HCT116 (cell line): ENCODE results near the gene CTRB2. TPM values are rescaled to one million over a fixed set of nuclear protein-coding genes. Genes with fewer than 3 reads are reported as not detected.
"Not testable (repeated sequence)": the region's sequence is repeated elsewhere in the genome, so short reads cannot be mapped to it uniquely, and the experiment has no call there.

Experiments
- ATAC-seq: fragments of 200-7000 bp; cut with Tn5 transposase; 2 replicates; pipeline ENCODE4 v1.9.1; 2020; ENCODE audit warnings: mild to moderate bottlenecking, moderate library complexity
- BruUV-seq: library from RNA; stranded (reverse); fragments of 400-500 nt; replicated peaks from 2 replicates; lab custom pipeline; 2021; lab: Mats Ljungman, UMichigan
- CTCF ChIA-PET: fragments of 300-600 bp; sonication (Branson Sonifier 250); formaldehyde crosslinking; loops from one replicate; lab custom pipeline; 2021; ENCODE audit warnings: antibody characterized with exemption; lab: Charles Lee
- POLR2A ChIA-PET: fragments of 300-600, 350-600 bp; sonication (Branson Sonifier 250); formaldehyde crosslinking; loops from one replicate; lab custom pipeline; 2021; ENCODE audit warnings: antibody characterized with exemption; lab: Charles Lee
- RAD21 ChIA-PET, 2 experiments: fragments of 300-600 bp; sonication (Branson Sonifier 250); formaldehyde crosslinking; loops; one replicate each; lab custom pipeline; 2023; ENCODE audit warnings: low total read pairs in 2 of 2; ENCODE audit not compliant: uncharacterized antibody in 2 of 2, unreplicated experiment in 2 of 2, low non-redundant PET in 1 of 2; lab: Charles Lee
- DNase-seq: peaks from one replicate; pipeline ENCODE4 v3.0.0-alpha.2; 2010; ENCODE audit warnings: low read depth, low spot score
- H2AFZ ChIP-seq: fragments of 200-600 bp; shearing (Covaris generic), sonication (generic); 2 replicates; pipeline ENCODE4 v1.6.1; 2017; ENCODE audit warnings: low read depth, mixed run types, mixed read lengths, antibody characterized with exemption, low read length; ENCODE audit not compliant: poor library complexity, severe bottlenecking
- H3K27ac ChIP-seq: 2 replicates; pipeline ENCODE4 v1.5.1; 2012; ENCODE audit warnings: low read depth, low read length
- H3K27me3 ChIP-seq: fragments of 200-600 bp; sonication (generic); 2 replicates; pipeline ENCODE4 v1.6.1; 2016; ENCODE audit warnings: mixed run types, low read length, mixed read lengths; ENCODE audit not compliant: insufficient read depth
- H3K36me3 ChIP-seq, 2 experiments: fragments of 200-500 bp in 1 of 2; fragments of 200-600 bp in 1 of 2; sonication (Bioruptor generic) in 1 of 2; sonication (generic) in 1 of 2; 2 replicates each; pipeline versions ENCODE4 v1.5.1 to v1.6.1; 2014 to 2016; ENCODE audit warnings: low read length in 2 of 2, inconsistent platforms in 1 of 2, mixed read lengths in 1 of 2, mixed run types in 1 of 2; ENCODE audit not compliant: insufficient read depth in 2 of 2, control insufficient read depth in 1 of 2
- H3K4me1 ChIP-seq, 2 experiments: fragments of 200-600 bp in 1 of 2; sonication (generic) in 1 of 2; 2 replicates each; pipeline versions ENCODE4 v1.5.1 to v1.6.1; 2012 to 2017; ENCODE audit warnings: low read length in 2 of 2, inconsistent platforms in 1 of 2, mild to moderate bottlenecking in 1 of 2, mixed read lengths in 1 of 2, mixed run types in 1 of 2, moderate library complexity in 1 of 2; ENCODE audit not compliant: insufficient read depth in 2 of 2, control insufficient read depth in 1 of 2
- H3K4me2 ChIP-seq: fragments of 200-600 bp; sonication (generic); 2 replicates; pipeline ENCODE4 v1.6.1; 2017; ENCODE audit warnings: mixed run types, low read length, mixed read lengths
- H3K4me3 ChIP-seq, 2 experiments: fragments of 200-600 bp in 1 of 2; sonication (generic) in 1 of 2; replicated peaks in 1 of 2; 2 replicates each; pipeline ENCODE4 v1.5.1; 2011 to 2016; ENCODE audit warnings: low read length in 2 of 2, control low read depth in 1 of 2, low read depth in 1 of 2, mild to moderate bottlenecking in 1 of 2, mixed read lengths in 1 of 2, mixed run types in 1 of 2
- H3K79me2 ChIP-seq: fragments of 200-600 bp; sonication (generic); 2 replicates; pipeline ENCODE4 v1.6.1; 2017; ENCODE audit warnings: mild to moderate bottlenecking, mixed run types, low read length, moderate library complexity, mixed read lengths; ENCODE audit not compliant: insufficient read depth
- H3K9ac ChIP-seq: fragments of 200-600 bp; sonication (generic); 2 replicates; pipeline ENCODE4 v1.6.1; 2016; ENCODE audit warnings: low read length, mixed read lengths
- H3K9me2 ChIP-seq: fragments of 200-600 bp; sonication (generic), shearing (Covaris generic); 2 replicates; pipeline ENCODE4 v1.6.1; 2017; ENCODE audit warnings: mixed run types, mild to moderate bottlenecking, moderate library complexity; ENCODE audit not compliant: insufficient read depth
- H3K9me3 ChIP-seq, 2 experiments: fragments of 200-500 bp in 1 of 2; fragments of 200-600 bp in 1 of 2; sonication (Bioruptor generic) in 1 of 2; sonication (generic) in 1 of 2; 2 replicates each; pipeline ENCODE4 v1.6.1; 2014 to 2017; ENCODE audit warnings: low read length in 2 of 2, mixed read lengths in 2 of 2, inconsistent platforms in 1 of 2, low read depth in 1 of 2, mild to moderate bottlenecking in 1 of 2, mixed run types in 1 of 2, moderate library complexity in 1 of 2; ENCODE audit not compliant: control insufficient read depth in 1 of 2, insufficient read depth in 1 of 2
- H4K20me1 ChIP-seq: fragments of 200-600 bp; sonication (generic), shearing (Covaris generic); 2 replicates; pipeline ENCODE4 v1.6.1; 2017; ENCODE audit warnings: mixed run types, mild to moderate bottlenecking, moderate library complexity; ENCODE audit not compliant: insufficient read depth
- EGR1 ChIP-seq: IDR thresholded peaks from 2 replicates; pipeline ENCODE4 v1.6.1; 2012; ENCODE audit warnings: low read depth
- ELF1 ChIP-seq: IDR thresholded peaks from 2 replicates; pipeline ENCODE4 v1.6.1; 2012; ENCODE audit warnings: low read depth, borderline replicate concordance
- EZH2 ChIP-seq: fragments of 200-600 bp; sonication (generic); IDR thresholded peaks from 2 replicates; pipeline ENCODE4 v1.6.1; 2017; ENCODE audit warnings: antibody characterized with exemption, mixed run types
- JUND ChIP-seq: IDR thresholded peaks from 2 replicates; pipeline ENCODE4 v1.6.1; 2012
- TCF7L2 ChIP-seq: IDR thresholded peaks from 2 replicates; pipeline ENCODE4 v1.7.0; 2011; ENCODE audit warnings: borderline replicate concordance, inconsistent platforms; ENCODE audit not compliant: insufficient read depth, insufficient read length; ENCODE audit errors: extremely low read depth
- ZBTB33 ChIP-seq: IDR thresholded peaks from 2 replicates; pipeline ENCODE4 v1.6.1; 2011; ENCODE audit warnings: mild to moderate bottlenecking, low read length, moderate library complexity; ENCODE audit not compliant: insufficient replicate concordance; ENCODE audit errors: extremely low read depth
- intact Hi-C: fragments of 100-400 bp; cut with micrococcal nuclease; formaldehyde crosslinking; loops from 2 replicates; pipeline ENCODE4 v1.10.0; 2022
- total RNA-seq: library from RNA; stranded (reverse); gene quantifications from one replicate; pipeline ENCODE4 v1.2.1, GENCODE V29; 2021; ENCODE audit not compliant: unreplicated experiment

CTRB2 gene
- total RNA-seq, 1 experiment from 2014 or later: 10.0 TPM

GRCh38 chr16:75224306-75225082 lies 17.5 kb upstream of the CTRB2 start (continued):
- no peak for TF ChIP-seq EGR1
- no peak for TF ChIP-seq JUND
- no peak for TF ChIP-seq EZH2
- TF ChIP-seq TCF7L2: no peak
- TF ChIP-seq ELF1: no peak
- TF ChIP-seq ZBTB33: no peak
- TF ChIP-seq, all 23 proteins: peak for 0

- H3K79me2 ChIP-seq, H3K9ac ChIP-seq, BruUV-seq, H2AFZ ChIP-seq, DNase-seq, H3K9me3 ChIP-seq, intact Hi-C loops, CTCF ChIA-PET, H3K27ac ChIP-seq, H3K4me3 ChIP-seq, H3K27me3 ChIP-seq, H3K36me3 ChIP-seq, ATAC-seq, RAD21 ChIA-PET, POLR2A ChIA-PET, H3K4me2 ChIP-seq, H3K4me1 ChIP-seq, H4K20me1 ChIP-seq, H3K9me2 ChIP-seq: not testable (repeated sequence)
Measured at GRCh38 chr16:75223129-75223528, 16.2 kb upstream of the CTRB2 start.
